NCI-H69 (cell line): ENCODE data around the gene PPP1R1B.

Experiments
- DNase-seq: peaks from one replicate; lab custom pipeline; 2025; lab: John Stamatoyannopoulos, UW

PPP1R1B gene

DNA sequence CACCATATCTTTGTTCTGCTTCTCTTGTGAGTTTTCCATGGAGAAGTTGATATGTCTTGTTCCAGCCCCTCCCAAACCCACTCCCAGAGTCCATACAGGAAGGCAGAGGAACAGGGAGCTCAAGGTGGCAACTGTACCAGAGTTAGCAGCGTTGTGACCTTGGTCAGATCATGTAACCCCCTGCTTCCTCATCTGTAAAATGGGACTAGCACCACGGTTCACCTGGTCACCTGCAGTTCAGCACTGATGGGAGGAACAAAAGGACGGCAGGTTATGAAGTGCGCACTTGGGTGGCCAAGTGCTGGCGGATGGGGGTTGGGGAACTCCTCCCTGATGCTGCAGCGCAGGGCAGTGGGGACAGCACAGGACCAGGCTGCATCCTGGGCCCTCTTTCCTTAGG, 11.3 kb upstream of the PPP1R1B start:
- no peak for DNase-seq

DNA sequence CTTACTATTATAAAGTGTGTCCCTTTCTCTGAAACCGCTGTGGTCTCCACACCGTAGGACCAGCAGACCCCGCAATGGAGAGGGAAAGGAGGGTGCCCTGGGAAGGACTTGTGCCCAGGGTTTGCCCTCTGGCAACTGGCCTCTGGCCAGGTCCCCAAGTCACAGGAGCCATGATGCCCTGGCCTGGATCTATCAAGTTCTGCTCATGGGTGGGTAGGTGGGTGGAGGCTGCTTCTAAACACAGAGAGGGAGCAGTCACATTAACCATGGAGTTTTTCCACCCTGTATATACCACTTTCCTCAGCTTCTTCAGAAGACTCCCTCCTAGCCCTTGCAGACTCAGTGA, 9.7 kb upstream of the PPP1R1B start:
- no peak for DNase-seq

DNA sequence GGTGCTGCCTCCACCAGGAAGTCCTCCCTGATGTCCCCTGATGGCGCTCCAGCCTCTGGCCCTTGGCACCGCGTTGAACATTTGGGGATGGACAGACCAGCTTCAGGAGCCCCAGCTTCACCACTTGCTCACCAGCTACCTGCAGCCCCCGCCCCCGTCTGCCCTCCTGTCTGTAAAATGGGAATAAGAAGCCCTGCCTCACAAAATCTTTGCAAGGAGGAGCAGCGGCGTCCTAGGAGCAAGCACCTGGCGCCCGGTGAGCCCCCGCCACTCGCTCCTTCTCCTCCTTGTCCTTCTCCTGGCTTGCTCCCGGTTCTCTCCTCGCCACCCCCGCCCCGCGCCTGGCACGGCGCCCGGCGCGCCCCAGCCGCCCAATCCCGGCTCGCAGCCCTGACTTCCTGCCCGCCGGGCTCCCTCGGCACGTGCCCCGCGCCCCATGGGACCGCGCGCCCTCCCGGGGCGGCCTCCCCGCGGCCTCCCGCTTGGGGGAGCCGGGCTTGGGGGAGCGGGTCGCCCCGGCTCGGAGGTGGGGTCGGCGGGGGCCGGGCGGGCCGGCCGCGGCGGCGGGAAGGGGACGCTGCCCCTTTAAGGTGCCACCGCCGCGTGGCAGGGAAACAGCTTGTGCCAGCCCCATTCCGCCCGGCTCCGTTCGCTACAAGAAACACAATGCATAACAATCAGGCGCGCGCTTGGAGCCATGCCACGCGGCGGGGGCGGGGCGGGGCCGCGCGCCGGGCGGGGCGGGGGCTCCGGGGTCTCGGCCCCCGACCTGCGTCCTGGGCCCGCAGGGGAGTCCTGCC, 9.1 kb upstream of the PPP1R1B start:
- peak; percentile 87 for DNase-seq

DNA sequence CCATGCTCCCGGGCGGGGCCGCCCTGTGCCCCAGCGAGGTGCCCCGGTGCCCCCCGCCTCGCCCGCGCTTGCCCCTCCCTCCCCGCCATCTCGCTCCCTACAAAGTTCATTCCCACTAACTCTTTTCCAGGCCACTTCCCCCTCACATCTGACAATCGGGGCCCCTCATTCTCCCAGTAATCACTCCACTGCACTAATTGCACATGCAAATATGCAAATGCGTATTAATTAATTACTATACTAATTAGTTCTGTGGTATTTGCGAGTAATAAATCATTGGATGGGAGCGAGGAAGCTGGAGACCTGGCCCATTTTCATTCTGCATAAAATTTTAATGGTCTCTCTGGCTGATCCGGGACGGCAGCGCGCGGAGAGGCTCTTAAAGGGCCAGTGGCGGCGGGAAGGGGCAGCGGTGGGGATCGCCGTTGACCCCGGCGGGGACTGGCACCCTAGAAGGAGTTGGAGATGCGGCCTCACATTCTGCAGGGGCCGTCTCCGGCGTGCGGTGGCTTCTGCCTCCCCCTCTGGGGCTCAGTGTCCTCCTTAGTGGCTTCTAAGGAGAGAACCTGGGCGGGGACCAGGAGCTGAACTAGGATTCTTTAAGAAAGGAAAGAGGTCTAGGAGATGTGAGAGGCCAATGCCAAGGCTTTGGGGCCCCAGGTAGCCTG, 8.4 kb upstream of the PPP1R1B start:
- peak; percentile 57 for DNase-seq

DNA sequence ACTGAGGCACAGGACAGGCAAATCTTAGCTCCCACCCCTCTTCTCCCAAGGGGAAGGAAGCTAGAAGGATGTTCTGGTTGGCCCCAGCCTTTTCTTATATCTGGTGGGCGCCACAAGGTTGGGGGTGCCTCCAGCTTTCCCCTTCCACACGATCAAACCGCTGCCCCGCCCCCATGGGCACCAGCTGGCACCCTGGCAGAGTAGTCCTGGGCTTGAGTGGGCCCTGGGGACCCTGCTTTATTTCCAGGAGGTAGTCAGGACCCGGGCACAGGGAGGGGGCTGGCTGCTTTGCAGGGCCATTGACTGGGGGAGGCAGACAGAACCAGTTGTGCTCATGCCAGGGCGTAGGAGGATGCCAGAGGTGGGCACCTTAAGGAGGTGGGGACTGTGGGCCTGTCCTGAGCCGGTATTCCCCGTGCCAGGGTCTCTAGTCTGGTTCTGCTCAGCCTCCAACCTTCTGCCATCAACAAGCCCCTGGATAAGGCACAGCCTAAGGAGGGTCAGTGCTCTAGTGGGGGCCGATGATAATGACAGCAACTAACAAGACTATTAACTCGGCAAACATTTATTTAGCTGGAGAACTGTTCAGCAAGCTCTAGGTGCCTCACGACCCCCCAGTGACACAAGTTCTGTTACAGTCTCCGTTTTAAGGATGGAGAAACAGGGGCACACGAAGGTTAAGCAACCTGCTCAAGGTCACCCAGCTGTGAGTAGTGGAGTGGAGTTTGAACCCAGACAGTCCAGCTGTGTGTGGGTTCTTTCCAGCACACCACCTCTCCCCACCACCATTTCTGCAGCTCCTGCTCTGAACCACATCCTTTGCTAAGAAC, 7.6 kb upstream of the PPP1R1B start:
- peak; percentile 66 for DNase-seq

DNA sequence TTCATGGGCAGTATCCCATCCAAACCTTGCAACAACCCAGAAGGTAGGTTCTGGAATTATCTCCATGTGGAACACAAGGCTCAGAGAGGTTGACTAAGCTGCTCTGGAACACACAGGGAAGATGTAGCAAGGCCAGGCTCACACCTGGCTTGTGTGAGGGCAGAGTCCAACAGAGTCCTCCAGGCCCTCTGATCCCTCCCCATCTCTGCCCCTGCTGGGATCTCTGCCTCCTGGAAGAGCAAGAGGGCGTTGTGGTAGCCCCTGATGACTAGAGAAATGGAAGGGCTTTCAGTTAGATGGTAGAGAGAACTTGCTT, 7.0 kb upstream of the PPP1R1B start:
- DNase-seq, result no peak

DNA sequence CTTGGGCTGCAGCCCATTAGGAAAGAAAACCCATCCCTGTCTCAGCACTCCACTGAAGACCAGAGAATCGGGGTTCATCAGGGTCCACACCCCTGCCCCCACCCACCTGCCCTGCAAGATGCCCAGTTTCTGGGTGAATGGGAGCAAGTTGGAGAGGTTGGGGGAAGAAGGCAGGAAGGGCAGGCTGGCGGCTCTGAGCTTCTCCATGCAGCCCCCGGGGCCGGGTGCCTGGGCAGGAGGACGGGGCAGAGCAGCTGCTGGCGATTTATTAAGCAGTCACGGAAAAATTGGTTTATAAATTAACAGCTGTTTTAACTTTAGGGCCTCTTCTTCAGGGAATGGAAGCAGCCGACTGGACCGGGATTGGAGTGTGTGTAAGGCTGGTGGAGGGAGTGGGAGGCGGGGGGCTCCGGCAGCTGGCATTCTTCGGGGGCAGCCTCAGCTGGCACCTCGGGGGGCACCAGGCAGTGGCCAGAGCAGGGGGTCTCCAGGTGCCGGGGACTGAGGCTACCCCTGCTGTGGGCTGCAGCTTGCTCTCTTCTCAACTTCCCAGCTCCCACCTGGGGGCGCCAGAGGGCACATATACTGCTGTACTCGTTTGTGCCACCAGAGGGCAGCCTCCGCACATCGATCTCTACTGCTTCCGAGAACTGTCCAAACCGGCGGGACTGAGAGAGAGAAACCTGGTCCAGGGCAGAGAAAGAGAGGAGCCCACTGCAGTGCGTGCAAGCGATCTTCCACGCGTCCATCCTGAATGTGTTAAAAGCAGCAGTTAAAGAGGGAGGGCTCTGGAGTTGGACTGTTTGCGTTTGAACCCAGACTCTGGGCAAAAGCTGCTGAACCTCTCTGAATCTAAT, 5.0 kb upstream of the PPP1R1B start:
- peak; percentile 78 for DNase-seq

DNA sequence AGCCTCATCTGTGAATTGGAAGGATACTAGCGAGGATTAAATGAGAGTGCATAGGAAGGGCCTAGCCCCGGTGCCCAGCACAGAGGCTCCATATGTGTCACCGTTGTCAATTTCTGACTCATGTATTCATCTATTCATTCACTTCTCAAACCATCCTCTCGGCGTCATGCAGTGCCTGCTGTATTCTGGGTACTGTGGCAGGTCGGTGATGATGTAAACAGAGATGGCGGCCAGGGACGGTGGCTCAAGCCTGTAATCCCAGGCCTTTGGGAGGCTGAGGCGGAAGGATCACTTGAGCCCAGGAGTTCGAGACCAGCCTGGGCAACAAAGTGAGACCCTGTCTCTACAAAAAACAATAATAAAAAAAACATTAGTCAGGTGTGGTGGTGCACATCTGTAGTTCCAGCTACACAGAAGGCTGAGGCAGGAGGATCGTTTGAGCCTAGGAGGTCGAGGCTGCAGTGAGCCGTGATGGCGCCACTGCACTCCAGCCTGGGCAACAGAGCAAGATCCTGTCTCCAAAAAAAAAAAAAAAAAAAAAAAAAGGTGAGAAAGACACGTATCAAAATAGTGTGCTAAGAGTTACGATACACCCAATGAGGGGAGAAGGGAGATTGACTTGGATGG, 4.3 kb upstream of the PPP1R1B start:
- no peak for DNase-seq

DNA sequence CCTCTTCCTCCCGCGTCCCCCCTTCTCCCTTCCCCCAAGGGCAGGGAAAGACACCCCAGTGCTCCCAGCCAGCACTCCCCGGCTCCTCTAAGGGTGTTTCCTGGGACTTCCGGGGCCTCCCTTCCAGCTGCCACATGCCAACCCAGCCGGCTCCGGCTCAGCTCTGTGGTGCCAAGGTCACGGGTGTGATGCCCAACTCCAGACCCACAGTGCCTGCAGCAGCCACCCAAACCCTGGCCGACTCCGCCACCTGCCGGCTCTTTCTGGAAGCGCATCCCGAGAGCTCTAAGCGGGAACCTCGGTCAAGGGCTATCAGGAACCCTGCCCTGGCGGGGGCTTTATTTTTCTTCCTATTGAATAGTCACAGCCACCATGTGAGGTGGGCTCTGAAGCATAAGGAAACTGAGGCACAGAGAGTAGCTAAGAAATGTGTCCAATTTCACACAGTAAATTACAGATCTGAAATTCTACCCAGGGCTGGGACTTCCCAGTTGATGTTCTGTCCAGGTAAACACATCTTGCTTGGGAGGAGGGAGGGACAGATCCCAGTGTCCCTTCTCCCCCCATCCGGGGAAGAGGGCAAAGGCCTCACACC, 3.3 kb upstream of the PPP1R1B start:
- DNase-seq, result peak; percentile 79

DNA sequence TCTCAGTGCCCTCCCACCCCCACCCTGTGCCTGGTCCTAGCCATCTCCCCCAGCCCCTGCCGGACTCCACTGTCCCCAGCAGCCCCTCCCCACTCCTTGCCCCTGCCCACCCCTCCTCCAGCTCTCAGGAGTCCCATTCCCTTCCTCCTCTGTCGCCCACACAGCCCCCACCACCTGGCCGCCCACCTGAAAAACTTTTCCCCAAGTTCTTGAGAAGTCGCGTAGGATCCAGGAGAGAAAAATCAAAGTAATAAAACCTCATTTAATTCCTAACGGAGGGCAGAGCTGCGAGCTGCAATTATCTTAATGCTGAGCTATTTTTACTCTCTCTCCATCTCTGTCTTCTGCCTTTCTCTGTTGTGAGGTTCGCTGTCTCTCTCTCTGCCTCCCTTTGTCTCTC, 2.4 kb upstream of the PPP1R1B start:
- no peak for DNase-seq

DNA sequence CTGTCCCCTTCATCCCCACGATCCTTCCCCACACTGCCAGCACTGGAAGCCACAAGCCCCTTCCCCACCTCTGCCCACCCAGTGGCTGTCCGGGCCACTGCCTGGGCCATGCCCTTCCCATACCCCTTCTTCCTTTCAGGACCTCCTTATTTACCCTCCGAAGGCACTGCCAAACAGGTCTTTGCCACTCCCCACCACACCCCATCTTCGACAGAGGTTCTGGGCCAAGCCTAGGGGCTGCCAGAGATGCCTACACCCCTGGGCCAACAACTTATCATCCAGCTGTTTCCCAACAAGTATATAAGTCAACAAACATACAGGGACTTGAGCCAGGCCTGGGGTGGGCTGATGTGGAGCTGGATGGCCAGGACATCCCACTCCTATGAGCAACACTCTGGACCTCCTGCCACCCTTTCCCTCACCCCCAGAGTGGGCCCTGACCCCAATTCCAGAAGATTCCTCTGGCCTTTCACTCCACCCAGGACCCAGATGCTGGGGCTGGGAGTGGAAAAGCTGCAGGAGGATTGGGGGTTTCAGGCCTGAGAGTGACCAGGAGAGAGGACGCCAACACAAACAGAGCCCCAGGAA, 1.5 kb upstream of the PPP1R1B start:
- no peak for DNase-seq

DNA sequence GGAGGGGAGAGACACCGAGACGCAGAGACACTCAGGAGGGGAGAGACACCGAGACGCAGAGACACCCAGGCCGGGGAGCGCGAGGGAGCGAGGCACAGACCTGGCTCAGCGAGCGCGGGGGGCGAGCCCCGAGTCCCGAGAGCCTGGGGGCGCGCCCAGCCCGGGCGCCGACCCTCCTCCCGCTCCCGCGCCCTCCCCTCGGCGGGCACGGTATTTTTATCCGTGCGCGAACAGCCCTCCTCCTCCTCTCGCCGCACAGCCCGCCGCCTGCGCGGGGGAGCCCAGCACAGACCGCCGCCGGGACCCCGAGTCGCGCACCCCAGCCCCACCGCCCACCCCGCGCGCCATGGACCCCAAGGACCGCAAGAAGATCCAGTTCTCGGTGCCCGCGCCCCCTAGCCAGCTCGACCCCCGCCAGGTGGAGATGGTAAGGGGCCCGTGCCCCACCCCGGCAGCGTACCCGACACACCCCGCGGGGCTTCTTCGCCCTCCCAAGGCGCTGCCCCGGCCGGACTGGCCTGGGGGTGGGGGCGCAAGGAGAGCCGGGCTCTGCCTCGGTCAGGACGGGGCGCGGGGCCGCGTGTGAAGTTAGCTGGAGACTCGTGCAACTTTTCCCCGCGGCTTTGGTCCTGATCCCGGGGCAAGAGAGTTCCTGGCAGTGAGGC, 427 bp downstream of the PPP1R1B start:
- peak; percentile 37 for DNase-seq

DNA sequence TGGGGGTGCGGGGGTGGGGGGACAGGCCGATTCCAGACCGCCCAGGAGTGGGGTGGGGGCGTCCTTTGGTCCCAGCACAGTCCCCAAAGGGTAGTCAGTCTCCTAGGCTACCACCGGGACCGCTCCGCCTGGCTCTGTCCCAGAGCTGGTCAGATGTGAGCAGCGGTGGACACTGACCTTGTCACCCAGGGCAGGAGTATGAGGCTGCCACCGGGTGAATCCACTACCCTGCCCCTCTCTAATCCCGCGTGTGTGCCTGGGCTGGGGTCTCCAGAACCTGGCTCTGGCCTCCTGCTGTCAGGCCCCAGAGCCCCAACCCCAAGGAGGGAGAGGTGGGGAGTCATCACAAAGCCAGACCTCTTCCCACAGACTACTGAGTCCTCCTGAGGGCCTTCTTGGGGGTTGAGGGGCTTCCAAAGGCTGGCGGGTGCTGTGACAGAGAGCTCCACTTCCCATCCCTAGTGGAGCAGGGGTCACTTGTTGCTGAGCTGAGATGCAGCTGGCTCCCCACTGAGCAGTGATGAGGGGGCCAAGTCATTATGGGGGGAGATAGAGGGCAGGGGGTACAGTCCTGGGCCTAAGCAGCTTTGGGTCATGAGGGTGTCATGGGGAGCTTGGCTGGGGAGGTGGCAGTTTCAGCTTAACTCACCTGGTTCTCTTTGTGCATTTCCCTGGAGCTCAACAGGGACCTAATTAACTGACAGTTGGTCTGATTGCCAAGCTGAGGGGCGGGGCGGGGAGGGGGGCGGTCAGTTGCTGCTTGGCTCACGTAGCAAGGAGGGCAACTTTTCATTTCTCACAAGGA, 1.2 kb downstream of the PPP1R1B start:
- DNase-seq, result peak; percentile 82

DNA sequence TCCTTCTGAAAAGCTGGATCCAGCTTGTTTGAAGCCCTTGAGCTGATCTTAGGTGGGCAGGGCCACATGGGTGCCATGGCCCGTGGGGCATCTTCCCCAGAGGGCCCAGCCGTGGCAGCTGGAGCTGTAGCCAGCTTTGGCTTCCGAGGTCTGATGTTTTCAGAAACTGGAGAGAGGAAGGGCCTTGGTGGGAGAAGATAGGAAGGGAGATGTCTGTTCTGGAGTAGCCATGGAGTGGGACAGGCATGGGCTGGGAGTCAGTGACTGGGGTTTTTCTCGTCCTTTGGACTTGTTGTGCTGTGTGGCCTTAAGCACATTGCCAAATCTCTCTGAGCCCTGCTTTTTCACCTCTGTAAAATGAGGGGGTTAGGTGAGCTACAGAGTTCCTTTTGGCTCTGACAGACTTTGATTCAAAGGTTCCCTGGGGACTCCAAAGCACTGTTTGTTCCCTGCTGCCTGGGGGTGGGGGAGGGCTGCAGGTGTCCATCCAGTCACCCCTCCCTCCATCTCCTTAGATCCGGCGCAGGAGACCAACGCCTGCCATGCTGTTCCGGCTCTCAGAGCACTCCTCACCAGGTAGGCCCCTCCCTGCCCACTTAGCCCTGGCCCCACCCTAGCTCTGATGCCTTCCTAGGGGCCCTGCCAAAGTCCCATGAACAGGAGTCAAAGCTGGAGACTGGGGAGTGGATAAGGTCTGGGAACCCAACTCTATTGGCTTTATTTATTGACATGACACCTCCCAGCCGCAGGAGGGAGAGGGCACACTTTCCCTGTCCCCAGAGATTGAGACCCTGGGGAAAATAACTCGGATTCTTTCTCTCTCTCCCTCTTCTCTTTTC, 2.1 kb downstream of the PPP1R1B start:
- DNase-seq, result peak; percentile 89

DNA sequence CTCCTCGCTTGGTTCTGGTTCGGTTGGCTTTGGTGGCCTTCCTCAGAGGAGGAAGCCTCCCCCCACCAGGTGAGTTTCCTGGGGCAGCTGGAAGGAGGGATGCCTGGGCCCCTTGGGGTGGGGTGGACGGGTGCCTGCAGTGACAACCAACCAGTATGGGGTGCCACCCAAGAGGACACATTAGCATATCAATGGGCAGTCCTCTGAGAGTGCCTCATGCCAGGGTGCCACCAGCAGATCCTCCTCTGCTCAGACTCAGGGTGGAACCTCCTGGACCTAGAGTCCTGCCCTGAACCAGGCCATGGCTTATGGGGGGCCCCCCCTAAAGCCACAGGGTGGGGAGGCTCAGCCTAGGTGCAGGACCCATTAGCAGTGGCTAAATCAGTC, 2.7 kb downstream of the PPP1R1B start:
- DNase-seq, result no peak

DNA sequence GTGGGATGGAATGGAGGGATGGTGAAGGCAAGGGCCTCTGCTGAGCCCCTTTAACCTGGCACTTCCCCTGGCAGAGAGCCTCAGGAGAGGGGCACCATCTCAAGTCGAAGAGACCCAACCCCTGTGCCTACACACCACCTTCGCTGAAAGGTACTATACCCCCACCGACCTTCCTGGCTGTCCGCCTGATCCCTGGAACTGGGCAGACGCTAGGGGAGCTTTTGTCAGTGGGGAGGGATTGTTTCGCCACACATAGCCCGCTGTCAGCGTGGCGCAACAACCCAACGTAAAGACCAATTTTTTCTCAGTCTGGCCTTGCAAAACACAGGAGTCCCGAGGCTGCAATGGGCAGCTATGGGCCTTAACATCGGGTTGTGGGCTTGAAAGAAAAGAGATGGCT, 3.1 kb downstream of the PPP1R1B start:
- DNase-seq, result no peak

DNA sequence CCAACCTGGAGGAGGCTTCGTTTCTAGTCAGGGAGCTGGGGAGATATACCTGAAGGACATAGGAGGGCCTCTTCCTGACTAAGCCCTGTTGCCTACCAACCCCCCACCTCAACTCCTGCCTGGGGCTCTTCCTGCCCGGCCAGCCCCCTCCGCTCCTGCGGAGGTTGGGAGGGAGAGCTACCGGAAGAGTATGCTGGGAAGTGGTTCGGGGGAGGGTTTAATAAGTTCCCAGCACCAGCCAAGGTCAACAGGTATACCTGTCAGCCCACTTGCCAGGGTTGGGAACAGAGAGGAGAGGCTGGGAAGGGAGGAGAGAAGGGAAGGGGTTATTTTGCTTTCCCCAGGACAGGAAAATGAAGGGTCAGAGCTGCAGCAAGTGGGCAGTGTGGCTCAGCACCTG, 4.7 kb downstream of the PPP1R1B start:
- DNase-seq, result peak; percentile 86

DNA sequence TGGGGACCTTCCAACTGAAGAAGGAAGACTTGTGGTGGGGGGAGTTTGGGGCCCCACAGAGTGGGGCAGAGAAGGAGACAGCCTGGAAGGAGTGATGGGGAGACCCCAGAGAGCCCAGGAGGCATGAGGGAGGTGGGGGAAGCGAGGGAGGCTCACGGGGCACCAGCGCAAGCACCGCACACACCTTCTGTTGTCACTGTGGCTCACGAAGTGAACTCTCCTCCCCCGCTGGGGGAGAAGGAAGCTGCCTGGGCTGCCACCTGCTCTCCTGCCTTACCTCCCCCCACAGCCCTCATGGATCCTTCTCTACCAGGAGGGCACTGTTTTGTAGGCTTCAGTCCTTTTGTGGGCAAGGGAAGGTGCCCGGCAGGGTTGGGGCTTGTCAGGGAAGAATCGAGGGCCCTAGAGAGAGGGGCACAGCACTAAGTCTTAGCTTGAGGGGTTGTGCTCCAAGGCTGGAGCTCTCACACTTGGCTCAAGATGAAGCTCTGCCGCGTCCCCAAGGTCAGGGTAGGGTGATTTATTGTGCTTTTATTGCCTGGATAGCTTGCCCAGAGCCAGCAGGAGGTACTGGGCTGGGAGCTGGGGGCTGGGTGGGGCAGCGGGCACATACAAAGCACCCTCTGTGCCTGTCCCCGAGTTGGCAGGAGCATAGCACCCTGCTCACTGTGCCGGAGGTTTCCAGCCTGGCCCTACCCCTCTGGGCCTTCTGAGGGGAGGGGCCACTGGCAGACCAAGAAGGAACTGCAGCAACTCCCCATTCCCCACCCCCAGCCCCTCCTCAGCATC, 5.6 kb downstream of the PPP1R1B start:
- DNase-seq, result peak; percentile 82
